ENCODE measurements around the gene SAMHD1.

Gene SAMHD1

GRCh38 chr20:36893801-36894200, 57.7 kb downstream of the SAMHD1 start:
- no peak overlapping the region for H3K27ac ChIP-seq
- no peaks in the 10 kb centered on the region for H3K36me3 ChIP-seq (replicated peaks)
- no peak for TF ChIP-seq CTCF (IDR thresholded peaks at IDR 0.05; ENCODE audit: low read depth, low read length, missing control alignments)
- H3K4me3 ChIP-seq (ENCODE audit: low read depth, low read length): no peak overlapping the region
- in situ Hi-C loops (cut with HindIII; ENCODE audit: low pct_ligation_motif_present, low sequenced_read_pairs): no loop called here
- no peaks in the 10 kb centered on the region for H3K27me3 ChIP-seq (replicated peaks)
- DNase-seq: no peak

- DNase-seq: no peak
- H3K27me3 ChIP-seq (replicated peaks): no peaks in the 10 kb centered on the region
- H3K27ac ChIP-seq: no peak overlapping the region
- H3K4me3 ChIP-seq (ENCODE audit: low read depth, low read length): no peak overlapping the region
- H3K36me3 ChIP-seq (replicated peaks): no peaks in the 10 kb centered on the region
- in situ Hi-C loops (cut with HindIII; ENCODE audit: low pct_ligation_motif_present, low sequenced_read_pairs): no loop called here
- TF ChIP-seq CTCF (IDR thresholded peaks at IDR 0.05; ENCODE audit: low read depth, low read length, missing control alignments): no peak
Observed at GRCh38 chr20:36891211-36891610, 60.3 kb downstream of the SAMHD1 start.

- H3K36me3 ChIP-seq (replicated peaks): no peaks in the 10 kb centered on the region
- no peak overlapping the region for H3K4me3 ChIP-seq (ENCODE audit: low read depth, low read length)
- no peaks in the 10 kb centered on the region for H3K27me3 ChIP-seq (replicated peaks)
- in situ Hi-C loops (cut with HindIII; ENCODE audit: low pct_ligation_motif_present, low sequenced_read_pairs): no loop called here
- H3K27ac ChIP-seq: no peak overlapping the region
- no peak for TF ChIP-seq CTCF (IDR thresholded peaks at IDR 0.05; ENCODE audit: low read depth, low read length, missing control alignments)
- DNase-seq: no peak
Observed at GRCh38 chr20:36890586-36890985, 60.9 kb downstream of the SAMHD1 start.

GRCh38 chr20:36888880-36889516, 62.5 kb downstream of the SAMHD1 start:
- in situ Hi-C loops (cut with HindIII; ENCODE audit: low pct_ligation_motif_present, low sequenced_read_pairs): no loop called here
- no peak for TF ChIP-seq CTCF (IDR thresholded peaks at IDR 0.05; ENCODE audit: low read depth, low read length, missing control alignments)
- Histone ChIP-seq H3K27ac (no peak overlapping the region), H3K4me3 (ENCODE audit: low read depth, low read length) (no peak overlapping the region), H3K27me3 (replicated peaks) (no peaks in the 10 kb centered on the region), H3K36me3 (replicated peaks) (no peaks in the 10 kb centered on the region)
- no peak for DNase-seq

GRCh38 chr20:36887752-36888090, 63.8 kb downstream of the SAMHD1 start:
- no peak overlapping the region for H3K4me3 ChIP-seq (ENCODE audit: low read depth, low read length)
- in situ Hi-C loops (cut with HindIII; ENCODE audit: low pct_ligation_motif_present, low sequenced_read_pairs): no loop called here
- no peaks in the 10 kb centered on the region for H3K27me3 ChIP-seq (replicated peaks)
- DNase-seq: no peak
- H3K27ac ChIP-seq: no peak overlapping the region
- TF ChIP-seq CTCF (IDR thresholded peaks at IDR 0.05; ENCODE audit: low read depth, low read length, missing control alignments): no peak
- H3K36me3 ChIP-seq (replicated peaks): no peaks in the 10 kb centered on the region

Measured in brain microvascular endothelial cell (primary cell).